GM21619 (cell line): ENCODE results near the gene ZNF783.
"Not testable (repeated sequence)": the region's sequence is repeated elsewhere in the genome, so short reads cannot be mapped to it uniquely, and the experiment has no call there.

Experiments used
- ATAC-seq: cut with Tn5 transposase; IDR thresholded peaks from one replicate; pipeline ENCODE4 v1.9.1; 2021; ENCODE audit not compliant: unreplicated experiment

ZNF783 gene

DNA sequence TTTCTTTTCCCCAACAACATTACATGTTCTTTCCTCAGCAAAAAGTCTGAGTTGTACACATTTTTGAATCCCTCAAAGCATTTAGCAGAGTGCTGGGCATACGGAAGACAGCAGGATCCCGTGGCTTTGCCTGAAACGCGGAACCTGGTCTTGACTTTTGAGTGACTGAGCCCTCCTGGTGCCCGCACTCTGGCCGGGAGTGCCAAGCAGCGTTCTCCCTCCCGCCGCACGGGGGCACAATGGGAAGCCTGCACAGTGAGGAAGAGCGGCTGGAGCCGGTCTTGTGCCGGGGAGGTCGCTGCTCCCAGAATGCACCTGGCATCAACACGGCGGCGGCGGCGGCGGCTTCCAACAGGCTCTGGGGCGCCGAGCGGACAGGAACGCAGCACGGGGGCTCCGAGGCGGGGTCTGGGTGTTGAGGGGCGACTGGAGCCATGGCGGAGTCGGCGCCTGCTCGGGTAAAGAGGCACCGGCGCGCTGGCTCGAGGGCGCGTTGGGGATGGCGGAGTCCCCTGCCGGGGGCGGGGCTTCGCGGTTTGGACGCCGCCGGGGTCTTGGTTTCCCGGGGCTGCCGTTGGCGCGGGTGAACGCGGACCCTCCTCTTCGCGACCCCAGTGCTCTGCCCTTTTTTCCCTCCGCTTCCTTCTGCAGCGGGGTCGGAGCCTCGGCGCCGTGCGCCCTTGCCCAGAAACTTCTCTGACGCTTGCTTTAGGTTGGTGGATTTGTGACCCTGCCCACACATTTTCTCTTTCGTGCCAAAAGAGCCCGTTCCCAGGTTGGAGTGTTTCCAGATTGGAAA, 22.5 kb upstream of the ZNF783 start, which contains the start of gene ZNF212:
ZNF212 (plus strand) TSS at position 307 of the 799 bp plus-strand sequence; CDS start at position 435, 128 bp downstream.
- ATAC-seq, result peak; percentile 99

DNA sequence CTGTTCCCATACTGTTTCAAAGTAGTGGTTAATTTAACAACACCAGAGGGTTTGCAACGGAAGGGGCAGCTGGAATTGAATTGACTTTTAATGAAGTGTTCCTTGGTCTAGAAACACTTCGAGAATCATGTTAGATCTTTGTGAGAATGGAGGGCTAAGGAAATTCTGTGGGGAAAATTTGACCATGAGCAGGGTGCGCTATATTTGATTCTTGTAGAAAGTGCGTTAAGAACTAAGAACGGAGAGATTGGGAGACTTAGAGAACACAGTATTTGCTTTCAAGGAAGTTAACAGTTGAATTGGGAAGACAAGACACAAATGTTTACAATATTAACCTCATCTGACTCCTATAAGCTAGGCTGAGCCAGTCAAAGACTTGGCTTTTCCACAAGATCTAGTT, 21.4 kb upstream of the ZNF783 start:
- no peak for ATAC-seq

DNA sequence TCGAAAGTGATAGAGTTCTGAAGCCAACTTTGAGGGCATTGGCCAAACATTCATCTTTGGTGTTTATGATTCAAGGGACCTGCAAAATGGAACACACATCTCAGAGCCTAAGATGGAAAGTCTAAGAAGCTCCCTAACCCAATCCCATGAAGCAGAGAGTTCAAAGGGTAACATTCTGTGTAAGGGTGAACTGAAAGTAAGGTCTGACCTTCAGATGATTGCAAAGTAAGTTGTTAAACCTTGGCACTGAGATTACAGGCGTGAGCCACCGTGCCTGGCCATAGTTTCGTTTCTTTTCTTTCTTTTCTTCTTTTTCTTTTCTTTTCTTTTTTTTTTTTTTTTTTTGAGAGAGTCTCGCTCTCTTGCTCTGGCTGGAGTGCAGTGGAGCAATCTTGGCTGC, 20.3 kb upstream of the ZNF783 start:
- no peak for ATAC-seq

DNA sequence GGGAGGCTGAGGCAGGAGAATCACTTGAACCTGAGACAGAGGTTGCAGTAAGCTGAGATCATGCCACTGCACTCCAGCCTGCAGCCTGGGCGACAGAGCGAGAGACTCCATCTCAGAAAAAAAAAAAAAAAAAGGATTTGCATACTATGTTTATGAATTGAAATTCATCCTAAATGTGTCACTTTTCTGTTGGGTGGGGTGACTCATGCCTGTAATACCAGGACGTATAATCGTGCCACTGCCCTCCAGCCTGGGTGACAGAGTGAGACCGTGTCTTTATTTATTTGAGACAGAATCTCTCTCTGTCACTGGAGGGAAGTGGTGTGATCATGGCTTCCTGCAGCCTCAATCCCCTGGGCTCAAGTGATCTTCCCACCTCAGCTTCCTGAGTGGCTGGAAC, 16.8 kb upstream of the ZNF783 start:
- peak; percentile 56 for ATAC-seq

DNA sequence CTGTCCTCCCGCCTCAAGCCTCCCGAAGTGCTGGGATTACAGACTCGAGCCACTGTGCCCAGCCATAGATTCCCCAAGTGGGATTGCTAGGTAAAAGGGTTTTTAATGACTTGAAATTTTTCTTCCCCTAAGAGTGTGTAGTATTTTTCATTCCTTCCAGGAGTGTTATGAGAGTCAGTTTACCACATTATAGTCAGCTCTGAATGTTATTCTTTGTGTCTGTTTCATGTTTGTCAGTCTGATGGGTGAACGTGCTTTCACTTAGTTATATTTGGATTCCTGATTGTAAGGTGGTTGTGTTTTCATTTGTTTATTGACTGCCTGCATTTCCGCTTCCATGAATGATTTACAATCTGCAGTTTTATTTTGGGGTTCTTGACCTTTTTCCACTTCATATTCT, 16.3 kb upstream of the ZNF783 start:
- ATAC-seq, result peak; percentile 24

DNA sequence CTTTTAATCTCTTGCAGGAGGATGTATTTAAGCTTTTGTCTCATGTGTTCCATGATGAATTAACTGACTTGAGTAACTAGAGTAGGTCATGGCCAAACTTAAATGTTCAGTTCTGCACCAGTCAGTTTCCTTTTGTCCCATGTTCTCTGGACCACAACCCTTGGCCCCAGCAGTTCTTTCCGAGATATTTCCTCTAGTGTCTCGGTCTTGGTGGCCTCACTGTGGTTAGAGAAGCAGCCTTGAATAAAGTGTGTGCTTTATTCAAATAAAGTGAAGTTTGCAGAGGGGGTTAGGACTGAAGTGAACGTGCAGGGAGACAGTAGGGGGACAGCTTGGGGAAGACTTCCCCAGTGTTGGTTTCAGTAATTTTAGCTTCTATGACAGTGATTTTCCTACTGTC, 13.2 kb upstream of the ZNF783 start:
- no peak for ATAC-seq

DNA sequence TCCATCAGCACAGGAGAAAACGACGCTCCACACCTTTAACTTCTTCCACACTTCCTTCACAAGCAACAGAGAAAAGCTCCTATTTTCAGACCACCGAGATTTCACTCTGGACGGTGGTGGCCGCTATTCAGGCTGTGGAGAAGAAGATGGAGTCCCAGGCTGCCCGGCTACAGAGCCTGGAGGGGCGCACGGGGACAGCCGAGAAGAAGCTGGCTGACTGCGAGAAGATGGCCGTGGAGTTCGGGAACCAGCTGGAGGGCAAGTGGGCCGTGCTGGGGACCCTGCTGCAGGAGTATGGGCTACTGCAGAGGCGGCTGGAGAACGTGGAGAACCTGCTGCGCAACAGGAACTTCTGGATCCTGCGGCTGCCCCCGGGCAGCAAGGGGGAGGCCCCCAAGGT, 11.8 kb upstream of the ZNF783 start:
- ATAC-seq, result not testable (repeated sequence)

DNA sequence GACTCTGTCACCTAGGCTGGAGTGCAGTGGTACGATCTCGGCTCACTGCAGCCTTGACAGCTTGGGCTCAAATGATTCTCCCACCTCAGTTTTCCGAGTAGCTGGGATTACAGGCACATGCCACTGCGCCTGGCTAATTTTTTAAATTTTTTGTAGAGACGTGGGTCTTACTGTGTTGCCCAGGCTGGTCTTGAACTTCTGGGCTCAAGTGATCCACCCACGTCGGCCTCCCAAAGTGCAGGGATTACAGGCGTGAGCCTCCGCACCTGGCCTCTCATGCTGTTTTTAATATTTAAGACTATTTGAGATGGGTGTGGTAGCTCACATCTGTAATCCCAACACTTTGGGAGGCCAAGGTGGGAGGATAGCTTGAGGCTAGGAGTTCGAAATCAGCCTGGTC, 10.5 kb upstream of the ZNF783 start:
- ATAC-seq, result not testable (repeated sequence)

DNA sequence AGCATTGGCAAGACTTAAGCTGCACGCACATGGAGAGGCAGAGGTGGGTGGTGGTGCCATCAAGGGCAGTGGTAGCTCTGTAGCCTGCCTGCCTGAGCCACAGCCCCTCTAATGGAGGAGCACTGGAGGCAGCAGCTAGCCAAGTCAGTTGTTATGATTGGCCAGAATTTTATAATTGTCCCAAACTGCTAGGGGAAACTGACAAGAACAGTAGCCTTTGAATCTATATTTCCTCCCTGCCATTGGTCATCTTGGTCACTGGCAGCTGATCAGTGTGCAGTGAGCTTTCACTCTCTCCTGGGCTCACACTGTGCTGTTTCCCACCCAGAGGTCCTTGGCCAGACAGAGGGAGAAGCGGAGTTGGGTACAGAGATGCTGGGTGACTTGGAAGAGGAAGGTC, 9.6 kb upstream of the ZNF783 start:
- ATAC-seq, result no peak

DNA sequence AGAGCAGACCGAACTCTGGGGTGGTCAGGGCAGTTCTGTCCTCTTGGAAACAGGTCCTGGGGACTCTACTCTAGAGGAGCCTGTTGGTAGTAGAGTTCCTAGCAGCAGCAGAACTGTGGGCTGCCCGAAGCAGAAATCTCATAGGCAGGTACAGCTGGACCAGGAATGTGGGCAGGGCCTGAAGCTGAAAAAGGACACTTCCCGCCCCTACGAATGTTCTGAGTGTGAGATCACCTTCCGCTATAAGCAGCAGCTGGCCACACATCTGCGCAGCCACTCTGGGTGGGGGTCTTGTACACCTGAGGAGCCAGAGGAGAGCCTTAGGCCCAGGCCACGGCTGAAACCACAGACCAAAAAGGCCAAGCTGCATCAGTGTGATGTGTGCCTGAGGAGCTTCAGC, 8.3 kb upstream of the ZNF783 start:
- no peak for ATAC-seq

DNA sequence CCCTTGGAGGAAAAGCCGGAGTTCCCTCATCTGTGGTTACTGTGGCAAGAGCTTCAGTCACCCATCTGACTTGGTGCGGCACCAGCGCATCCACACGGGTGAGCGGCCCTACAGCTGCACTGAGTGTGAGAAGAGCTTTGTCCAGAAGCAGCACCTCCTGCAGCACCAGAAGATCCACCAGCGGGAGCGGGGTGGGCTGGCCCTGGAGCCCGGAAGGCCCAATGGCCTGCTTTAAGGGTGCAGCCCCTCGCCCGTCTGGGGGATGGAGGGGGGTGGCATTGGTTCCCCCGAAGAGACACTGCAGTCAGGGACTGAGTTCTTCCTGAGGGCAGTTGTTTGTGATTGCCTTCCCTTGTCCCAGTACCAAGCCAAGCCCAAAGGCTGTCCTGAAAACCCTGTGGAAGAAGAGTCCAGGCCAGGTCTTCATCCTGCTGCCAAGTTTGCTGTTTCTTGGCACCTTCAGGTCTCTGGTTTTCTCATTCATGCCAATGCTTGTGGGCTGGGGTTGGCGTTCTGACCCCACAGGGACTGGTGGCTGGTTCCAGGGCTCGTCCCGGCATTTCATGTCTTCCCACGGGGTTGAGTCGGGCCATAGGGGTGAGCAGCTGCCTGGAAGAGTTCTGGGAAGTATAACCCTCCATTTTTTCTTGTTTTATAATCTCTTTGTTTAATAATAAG, 7.7 kb upstream of the ZNF783 start:
- ATAC-seq, result no peak

DNA sequence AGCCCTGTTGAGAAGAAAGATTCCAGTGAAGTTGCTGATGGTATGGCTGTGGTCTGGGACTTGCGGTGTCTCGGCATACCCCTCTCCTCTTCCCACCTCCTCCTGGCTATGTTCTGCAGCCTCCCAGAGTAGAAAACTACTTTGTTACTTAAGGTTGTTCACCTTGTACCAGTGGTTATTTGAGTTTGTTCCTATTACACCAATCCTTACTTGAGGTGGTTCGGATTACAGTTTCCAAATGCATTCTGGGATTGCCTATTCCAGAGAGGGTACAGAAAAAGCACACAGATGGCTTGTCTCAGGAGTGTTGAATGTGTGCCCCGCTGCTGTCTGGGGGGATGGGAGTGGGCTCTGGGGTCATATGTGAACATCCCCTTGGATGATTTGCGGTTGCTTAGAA, 6.8 kb upstream of the ZNF783 start:
- ATAC-seq, result no peak

DNA sequence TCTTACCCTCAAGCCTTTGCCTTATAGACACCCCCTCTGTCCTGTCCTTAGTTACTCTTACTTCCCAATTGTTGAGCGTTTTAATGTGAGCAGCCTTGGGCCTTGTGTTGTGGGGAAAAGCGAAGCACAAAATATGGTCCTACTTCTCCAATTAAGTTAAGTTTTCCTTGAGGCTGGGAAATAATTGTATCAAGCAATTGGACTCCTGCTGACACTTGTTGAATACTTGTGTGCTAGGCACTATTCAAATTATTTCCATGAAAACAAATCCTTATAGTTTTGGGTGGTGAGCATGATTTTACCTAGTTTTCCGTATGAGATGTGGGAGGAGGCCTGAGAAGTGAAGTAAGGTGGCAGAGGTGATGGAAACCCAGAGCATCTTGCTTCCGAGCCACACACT, 5.4 kb upstream of the ZNF783 start:
- ATAC-seq, result no peak

DNA sequence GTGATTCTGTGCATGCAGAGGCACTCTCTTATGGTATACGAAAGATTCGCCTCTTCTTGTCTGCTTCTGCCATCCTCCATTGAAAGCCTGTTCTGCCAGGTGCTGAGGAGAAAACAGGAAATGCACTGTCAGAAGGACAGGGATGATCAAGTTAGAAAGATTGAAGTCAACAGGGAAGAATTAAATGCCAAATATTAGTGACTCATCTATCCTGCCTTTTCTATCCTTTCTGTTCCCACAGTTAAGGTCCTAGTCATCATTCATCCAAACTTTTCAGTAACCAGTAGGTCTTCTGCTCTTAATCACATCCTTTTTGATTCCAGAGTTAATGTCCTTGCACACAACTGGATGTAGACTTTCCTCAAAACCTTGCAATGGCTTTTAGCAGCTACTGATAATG, 4.8 kb upstream of the ZNF783 start:
- no peak for ATAC-seq

DNA sequence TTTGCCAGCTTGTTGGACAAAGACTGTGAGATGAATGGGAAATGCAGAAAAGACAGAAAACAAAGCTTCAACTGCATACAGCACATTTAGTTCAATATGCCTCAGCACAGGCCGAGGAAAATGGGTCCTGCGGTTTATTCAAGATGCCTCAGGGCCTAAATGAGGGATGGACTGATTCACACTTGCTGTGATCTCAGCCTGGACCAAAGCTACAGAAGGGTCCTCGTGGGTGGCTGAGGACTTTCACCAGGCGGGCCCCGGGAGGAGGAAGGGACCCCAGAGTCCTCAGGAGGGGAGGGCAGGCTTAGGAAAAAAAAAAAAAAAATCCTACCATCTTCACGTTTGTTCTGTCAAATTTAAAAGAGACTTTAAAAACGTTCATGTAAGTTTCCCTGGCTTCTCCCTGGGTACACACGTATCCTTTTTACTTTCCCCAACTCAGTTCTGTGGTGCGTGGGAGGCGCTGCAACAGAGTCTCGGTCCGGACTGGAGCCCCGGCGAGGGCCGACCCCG, 624 bp upstream of the ZNF783 start:
- ATAC-seq, result peak; percentile 3

DNA sequence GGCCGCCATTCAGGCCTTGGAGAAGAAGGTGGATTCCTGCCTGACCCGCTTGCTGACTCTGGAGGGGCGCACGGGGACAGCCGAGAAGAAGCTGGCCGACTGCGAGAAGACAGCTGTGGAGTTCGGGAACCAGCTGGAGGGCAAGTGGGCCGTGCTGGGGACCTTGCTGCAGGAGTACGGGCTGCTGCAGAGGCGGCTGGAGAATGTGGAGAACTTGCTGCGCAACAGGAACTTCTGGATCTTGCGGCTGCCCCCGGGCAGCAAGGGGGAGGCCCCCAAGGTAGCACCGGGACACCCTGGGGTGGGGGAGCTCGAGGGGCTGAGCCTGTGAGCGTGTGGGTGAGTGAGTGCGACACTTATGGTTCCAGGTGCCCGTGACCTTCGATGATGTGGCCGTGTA, 4.5 kb downstream of the ZNF783 start:
- ATAC-seq, result no peak

DNA sequence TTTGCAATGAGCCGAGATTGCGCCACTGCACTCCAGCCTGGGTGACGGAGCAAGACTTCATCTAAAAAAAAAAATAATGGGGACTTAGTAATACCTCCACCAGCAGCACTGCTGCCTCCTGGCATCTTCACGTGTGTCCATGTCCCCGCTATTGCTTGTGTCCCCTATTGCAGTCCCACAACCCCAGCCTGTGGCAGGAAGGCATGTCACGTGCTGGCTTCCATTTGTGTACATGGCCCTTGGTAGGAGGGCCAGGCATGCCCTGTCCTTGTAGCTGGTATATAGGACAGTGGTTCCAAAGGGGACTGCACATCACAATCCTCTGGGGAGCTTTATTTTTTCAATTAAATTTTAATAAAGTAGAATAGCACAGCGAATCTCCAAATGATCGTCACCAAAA, 5.7 kb downstream of the ZNF783 start:
- no peak for ATAC-seq

DNA sequence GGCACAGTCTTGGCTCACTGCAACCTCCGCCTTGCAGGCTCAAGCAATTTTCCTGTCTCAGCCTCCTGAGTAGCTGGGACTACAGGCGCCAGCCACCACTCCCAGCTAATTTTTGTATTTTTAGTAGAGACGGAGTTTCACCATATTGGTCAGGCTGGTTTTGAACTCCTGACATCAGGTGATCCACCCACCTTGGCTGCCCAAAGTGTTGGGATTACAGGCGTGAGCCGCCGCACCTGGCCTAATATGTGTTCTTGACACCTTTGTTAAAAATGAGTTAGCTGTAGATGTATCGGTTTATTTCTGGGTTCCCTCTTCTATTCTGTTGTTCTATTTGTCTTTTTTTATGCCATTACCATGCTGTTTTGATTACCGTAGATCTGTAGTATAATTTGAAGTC, 12.4 kb downstream of the ZNF783 start:
- ATAC-seq, result not testable (repeated sequence)

DNA sequence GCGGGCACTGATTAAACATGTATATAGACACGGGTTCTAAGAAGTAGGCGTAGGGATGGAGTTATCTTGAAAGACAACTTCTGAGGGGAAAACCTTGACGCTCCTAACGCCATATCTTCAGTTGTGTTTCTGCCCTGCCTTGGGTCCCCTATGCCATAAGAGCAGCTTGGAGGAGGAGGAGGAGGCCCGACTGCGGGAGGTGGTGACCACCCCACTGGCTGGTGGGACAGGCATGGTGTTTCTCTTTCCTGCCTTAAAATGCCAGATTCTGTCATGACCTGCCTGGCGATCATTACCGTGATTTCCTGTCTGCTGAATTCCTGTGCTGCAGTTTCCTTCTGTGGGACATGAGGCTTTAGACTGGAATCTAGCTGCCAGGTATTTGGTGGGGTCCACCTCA, 15.9 kb downstream of the ZNF783 start:
- no peak for ATAC-seq

DNA sequence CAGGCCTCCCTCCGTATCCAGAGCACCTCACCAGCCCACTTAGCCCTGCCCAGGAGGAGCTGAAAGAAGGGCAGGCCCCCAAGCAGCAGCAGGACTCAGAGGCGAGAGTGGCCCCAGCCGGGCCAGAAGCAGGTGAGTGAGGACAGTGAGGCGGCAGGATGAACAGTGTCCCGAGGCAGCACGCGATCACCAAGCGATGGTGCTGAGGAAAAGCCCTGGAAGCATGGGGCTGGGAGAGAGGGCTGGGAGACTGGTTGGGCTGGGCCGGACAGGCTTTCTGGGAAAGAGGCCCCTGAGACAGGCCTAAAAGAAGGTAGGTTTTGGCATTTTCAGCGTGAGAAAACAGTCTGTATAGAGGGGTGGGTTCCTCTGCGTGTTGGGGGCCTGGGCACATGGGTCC, 16.4 kb downstream of the ZNF783 start:
- no peak for ATAC-seq

DNA sequence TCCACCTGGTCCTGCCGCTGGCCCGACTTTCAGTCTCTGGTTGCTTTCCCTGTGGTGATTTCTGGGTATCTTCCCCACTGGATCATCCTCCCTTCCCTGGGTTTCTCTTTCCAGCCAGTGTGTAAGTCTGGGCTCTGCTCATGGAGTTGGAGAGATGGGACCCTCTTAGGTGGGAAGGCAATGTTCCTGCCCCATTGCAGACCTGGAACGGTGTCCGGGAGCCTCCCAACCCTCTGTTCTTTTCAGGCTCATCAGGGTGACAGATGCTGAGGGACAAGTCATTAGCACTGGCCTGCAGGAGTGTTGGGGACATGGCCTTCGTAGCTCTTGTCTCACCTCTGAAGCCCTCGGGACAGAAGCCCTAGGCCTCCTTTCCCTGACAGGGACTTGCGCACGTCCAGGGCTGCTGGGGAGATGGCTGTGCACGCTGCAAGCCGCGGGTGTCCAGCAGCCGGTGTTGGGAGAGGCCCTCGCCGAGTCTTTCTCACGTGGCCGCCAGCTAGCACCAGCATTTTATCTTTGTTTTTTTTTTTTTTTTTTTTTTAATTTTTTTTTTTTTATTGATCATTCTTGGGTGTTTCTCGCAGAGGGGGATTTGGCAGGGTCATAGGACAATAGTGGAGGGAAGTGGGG, 17.2 kb downstream of the ZNF783 start:
- no peak for ATAC-seq

DNA sequence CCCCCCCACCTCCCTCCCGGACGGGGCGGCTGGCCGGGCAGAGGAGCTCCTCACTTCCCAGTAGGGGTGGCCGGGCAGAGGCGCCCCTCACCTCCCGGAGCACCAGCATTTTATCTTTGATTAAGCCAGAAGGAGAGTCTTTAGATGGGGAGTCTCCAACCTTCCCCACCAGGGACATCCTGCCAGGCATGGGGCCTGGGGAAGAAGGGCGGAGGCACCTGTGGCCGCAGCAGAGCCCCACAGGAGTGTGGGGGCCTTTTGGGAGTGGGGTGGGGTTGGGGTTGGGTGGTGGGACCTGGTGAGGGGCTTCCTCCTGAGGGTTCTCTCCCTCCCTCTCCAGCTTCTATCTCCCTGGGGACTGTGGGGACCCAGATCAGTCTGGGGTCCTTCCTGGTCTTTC, 18.2 kb downstream of the ZNF783 start:
- ATAC-seq, result no peak
